NCI-H1048 (cell line): Measurements from ENCODE around the gene PCNX1.
"Not testable (repeated sequence)": the region's sequence is repeated elsewhere in the genome, so short reads cannot be mapped to it uniquely, and the experiment has no call there.

Experiments
- DNase-seq: peaks from one replicate; lab custom pipeline; 2025; lab: John Stamatoyannopoulos, UW

Gene PCNX1

GRCh38 chr14:71019917-71020316, 112.7 kb downstream of the PCNX1 start:
- not testable (repeated sequence) for DNase-seq

GRCh38 chr14:71021347-71022011, 114.2 kb downstream of the PCNX1 start:
- no peak for DNase-seq

GRCh38 chr14:71022012-71022869, 115.0 kb downstream of the PCNX1 start:
- DNase-seq, result no peak

GRCh38 chr14:71022939-71023338, 115.7 kb downstream of the PCNX1 start:
- no peak for DNase-seq

DNA sequence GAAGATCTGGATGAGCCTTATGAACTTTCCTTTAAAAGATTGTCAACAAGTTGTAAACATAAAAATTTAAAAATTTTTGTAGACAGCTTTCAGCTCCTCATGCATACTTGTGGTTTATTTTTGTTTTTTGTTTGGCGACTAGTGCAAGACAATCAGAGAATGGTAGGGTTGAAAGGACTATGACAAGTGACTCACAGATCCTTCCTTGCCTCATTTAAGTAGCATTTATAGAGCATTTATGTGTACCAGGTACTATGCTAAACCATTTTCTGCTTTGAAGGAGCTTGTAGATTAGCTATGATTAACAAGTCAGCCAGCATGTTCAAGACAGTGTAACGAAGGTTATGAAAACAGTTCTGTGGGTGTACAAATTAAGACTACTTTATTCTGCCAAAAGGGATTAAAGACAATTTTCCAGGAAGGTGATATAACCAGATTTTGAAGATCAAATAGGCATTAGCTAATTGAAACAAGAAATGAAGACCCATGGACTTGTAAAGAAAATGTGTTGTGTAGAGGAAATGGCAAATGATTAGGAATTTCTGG, 122.0 kb downstream of the PCNX1 start:
- no peak for DNase-seq

DNA sequence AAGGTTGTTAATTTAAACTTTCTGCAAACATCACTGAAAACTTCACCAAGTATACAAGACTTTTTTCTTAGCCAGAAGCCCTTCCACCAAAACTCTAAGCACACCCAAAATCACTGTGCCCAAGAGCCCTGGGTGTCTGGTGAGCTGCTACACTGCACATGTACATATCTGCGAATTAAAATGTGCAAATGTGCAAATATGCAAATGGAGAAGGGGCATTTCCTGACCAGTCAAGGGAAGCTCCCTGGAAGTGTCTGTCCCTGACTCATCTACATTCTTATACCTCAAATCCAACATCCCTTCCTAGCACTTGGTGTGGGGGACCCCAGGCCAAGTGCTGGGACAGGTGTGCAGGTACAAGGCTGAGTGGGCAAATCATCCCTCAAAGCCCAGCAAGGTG, 123.7 kb downstream of the PCNX1 start:
- DNase-seq, result no peak

- no peak for DNase-seq
Observed at GRCh38 chr14:71036433-71036832, 129.2 kb downstream of the PCNX1 start.

DNA sequence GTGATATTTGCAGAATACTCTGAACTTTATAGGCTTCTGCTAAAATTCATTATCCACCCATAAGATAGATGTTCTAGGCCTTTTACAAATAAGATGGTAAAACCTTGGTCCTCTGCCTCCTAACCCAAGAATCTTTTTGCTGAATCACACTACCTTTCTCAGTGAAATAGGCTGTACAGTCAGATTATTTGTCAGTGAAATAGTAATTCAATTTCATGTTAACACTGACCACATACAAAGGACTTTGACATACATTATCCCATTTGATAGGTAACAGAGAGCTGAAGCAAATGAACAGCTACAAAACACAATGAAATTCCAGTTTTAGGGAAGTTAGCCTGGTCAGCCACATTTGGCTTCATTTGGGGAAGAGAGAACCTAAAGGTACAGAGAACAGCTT, 141.1 kb downstream of the PCNX1 start:
- DNase-seq, result no peak

DNA sequence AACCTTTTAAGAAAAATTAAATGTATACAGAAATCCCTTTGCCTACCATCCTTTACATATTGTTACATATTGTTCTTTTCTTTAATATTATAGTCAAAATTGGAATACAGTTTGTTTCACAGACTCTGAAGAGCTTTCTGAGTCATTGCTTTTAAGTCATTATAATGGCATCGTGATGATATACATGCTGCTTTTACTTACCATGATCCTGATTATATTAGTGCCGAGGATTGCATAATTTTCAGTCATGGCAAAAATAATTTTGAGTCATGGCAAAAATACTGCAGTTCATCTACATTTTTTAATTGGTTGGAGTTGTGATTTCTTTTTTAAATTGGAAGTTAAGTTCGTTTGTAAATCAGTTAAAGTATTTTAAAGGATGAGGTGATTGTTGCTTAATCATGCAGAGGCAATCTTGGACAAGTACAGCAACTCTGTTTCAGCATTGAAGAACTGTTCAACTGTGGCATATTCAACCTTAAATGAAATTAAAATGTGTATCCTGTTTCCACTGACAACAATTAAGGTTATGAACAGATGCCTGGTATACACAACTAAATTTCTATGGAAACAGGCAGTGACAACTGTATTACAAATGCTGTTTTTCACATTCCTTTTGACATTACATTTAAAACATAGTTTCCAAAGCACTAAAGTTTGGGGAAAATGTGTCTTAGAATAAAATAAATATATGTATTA, 142.3 kb downstream of the PCNX1 start:
- no peak for DNase-seq

GRCh38 chr14:71050227-71050823, 143.1 kb downstream of the PCNX1 start:
- DNase-seq, result no peak

- DNase-seq, result no peak
Observed at GRCh38 chr14:71054706-71055105, 147.4 kb downstream of the PCNX1 start.

DNA sequence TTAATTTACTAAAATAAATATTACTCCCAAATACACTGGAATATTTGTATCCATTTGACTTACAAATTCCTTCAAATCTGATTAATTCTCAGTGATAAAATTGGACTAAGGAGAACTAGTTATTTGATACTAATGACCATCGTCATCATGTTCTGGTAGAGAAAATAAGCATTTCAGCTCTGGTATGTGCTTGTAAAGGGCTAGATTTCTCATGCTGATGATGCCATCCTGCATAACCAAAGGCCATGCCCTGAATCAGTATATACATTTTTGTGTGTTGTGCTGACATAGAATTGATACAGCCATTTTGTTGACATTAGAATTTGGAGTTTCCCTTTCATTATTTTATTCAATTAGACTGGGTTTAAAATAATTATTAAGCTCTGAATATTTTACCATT, 148.9 kb downstream of the PCNX1 start:
- no peak for DNase-seq

DNA sequence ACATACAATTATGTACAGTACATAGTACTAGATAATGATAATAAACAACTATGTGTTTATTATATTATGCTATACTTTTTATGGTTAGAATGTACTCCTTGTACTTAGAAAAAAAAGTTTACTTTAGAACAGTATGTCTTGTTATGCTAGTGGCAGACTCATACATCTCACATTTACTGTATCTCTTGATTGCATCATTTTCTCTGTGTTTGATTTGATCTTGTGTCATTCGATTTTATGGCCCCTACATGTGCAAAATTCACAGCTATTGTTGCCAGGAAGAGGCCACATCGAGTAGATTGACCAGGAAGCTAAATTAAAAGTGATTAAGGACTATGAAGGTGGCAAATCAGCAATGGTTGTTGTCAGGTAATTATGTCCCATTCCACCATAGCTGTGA, 153.0 kb downstream of the PCNX1 start:
- no peak for DNase-seq

GRCh38 chr14:71060825-71061455, 153.7 kb downstream of the PCNX1 start:
- DNase-seq, result no peak

DNA sequence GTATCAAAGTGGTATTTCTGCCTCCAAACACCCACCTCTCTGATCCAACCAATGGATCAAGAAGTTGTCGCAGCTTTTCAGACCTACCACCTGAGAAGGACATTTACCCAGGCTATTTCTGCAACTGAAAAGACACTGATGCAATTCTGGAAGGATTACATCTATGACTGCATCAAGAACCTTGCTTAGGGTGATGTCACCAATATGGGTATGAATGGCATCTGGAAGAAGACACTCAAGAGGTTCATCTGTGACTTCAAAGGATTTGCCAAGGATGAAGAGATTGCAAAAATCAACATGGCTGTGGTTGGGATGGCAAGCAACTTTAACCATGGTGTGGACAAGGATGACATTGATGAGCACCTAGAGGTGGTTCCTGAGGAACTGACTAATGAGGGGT, 154.2 kb downstream of the PCNX1 start:
- no peak for DNase-seq

DNA sequence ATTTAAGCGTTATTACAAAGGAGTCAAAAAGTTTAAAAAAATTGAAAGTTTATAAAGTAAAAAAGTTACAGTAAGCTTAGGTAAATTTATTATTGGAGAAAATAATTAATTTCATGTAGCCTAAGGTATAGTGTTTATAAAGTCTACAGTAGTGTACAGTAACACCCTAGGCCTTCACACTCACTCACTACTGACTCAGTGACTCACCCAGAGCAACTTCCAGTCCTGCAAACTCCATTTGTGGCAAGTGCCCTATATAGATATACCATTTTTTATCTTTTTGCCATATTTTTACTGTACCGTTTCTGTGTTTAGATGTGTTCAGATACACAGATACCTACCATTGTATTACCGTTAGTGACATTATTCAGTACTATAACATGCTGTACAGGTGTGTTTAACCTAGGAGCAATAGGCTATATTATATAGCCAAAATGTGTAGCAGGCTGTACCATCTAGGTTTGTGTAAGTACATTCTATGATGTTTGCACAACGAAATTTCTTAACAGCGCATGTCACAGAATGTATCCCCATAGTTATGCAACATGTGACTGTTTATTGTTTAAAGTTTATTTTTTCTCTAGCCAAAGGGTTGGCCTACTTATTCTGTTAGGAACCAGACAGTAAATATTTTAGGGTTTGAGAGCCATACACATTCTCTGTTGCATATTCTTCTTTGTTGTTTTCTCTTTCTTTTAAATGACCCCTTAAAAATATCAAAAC, 155.5 kb downstream of the PCNX1 start:
- DNase-seq, result no peak

DNA sequence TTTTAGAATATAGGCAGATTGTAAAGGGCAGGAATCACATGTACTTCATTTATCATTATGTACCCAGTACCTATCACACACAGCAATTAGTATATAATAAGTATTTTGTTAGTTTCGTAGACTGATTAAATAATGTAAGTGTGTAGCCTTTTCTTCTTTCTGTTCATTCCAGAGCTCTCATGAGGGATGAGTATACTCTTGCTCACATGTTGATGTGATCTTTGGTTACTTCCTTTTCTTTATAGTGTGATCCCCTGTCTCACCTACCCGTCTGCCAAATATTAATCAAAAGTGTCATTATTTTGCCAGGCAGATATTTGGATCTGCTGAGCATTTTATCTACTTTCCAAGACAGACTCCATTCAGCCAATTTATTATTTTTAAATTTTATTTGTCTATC, 156.1 kb downstream of the PCNX1 start:
- DNase-seq, result no peak

DNA sequence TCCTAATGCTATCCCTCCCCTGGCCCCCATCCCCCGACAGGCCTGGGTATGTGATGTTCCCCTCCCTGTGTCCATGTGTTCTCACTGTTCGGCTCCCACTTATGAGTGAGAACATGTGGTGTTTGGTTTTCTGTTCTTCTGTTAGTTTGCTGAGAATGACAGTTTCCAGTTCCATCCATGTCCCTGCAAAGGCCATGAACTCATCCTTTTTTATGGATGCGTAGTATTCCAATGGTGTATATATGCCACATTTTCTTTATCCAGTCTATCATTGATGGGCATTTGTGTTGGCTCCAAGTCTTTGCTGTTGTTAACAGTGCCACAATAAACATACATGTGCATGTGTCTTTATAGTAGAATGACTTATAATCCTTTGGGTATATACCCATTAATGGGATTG, 157.5 kb downstream of the PCNX1 start:
- not testable (repeated sequence) for DNase-seq

DNA sequence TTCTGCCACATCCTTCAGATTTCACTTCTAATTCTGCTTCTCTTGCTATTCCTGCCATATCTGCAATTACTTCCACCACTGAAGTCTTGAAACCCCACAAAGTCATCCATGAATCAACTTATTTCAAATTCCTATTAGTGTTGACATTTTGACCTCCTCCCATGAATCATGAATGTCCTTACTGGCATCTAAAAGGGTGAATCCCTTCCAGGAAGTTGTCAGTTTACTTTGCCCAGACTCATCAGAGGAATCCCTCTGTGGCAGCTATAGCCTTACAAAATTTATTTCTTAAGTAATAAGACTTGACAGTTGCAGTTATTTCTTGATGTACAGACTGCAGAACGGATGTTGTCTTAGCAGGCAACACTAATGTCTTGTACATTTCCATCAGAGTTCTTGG, 162.9 kb downstream of the PCNX1 start:
- DNase-seq, result no peak

DNA sequence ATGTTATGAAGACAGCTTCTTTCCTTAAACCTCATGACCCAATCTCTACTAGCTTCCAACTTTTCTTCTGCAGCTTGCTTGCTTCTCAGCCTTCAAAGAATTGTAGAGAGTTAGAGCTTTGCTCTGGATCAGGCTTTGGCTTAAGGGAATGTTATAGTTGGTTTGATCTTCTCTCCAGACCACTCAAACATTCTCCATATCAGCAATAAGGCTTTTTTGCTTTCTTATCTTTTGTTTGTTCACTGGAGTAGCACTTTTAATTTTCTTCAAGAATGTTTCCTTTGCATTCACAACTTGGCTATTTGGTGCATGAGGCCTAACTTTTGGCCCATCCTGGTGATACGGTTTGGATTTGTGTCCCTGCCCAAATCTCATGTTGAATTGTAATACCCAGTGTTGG, 163.8 kb downstream of the PCNX1 start:
- no peak for DNase-seq

- no peak for DNase-seq
Observed at GRCh38 chr14:71076462-71077092, 169.3 kb downstream of the PCNX1 start.
